HepG2 (cell line): ENCODE results near the gene PIK3CA.

Experiments
- BRCA1 ChIP-seq: sonication (generic); formaldehyde crosslinking; IDR thresholded peaks from 2 replicates; pipeline ENCODE4 v1.4.0; 2020; ENCODE audit warnings: missing genetic modification reagents
- CBFB ChIP-seq: sonication (generic); formaldehyde crosslinking; IDR thresholded peaks from 2 replicates; pipeline ENCODE4 v1.4.0; 2020; ENCODE audit warnings: missing genetic modification reagents
- CBX2 ChIP-seq, 2 experiments: fragments of 200-600 bp in 1 of 2; sonication (generic); formaldehyde crosslinking in 1 of 2; IDR thresholded peaks; 2 replicates each; pipeline versions ENCODE4 v1.7.0 to v1.8.1; 2018 to 2022; ENCODE audit warnings: low read depth in 2 of 2, low read length in 1 of 2, mild to moderate bottlenecking in 1 of 2, missing genetic modification reagents in 1 of 2
- CTCF ChIP-seq: sonication (generic); formaldehyde crosslinking; IDR thresholded peaks from 2 replicates; pipeline ENCODE4 v1.5.0; 2020; ENCODE audit warnings: mild to moderate bottlenecking, missing genetic modification reagents, moderate library complexity
- SUZ12 ChIP-seq: fragments of 150-350 bp; IDR thresholded peaks from 2 replicates; pipeline ENCODE4 v1.6.1; 2014; ENCODE audit warnings: low read depth, low read length
- ZNF20 ChIP-seq: sonication (generic); formaldehyde crosslinking; IDR thresholded peaks from 2 replicates; pipeline ENCODE4 v1.4.0; 2020; ENCODE audit warnings: mild to moderate bottlenecking, moderate library complexity, missing genetic modification reagents
- ZNF224 ChIP-seq: sonication (generic); formaldehyde crosslinking; IDR thresholded peaks from 2 replicates; pipeline ENCODE4 v1.5.0; 2020; ENCODE audit warnings: mild to moderate bottlenecking, missing genetic modification reagents
- ZNF441 ChIP-seq: sonication (generic); formaldehyde crosslinking; IDR thresholded peaks from 2 replicates; pipeline ENCODE4 v1.7.0; 2021; ENCODE audit warnings: missing genetic modification reagents, borderline replicate concordance

GRCh38 chr3:179268400-179269051, 120.4 kb downstream of the PIK3CA start:
- no peak for TF ChIP-seq CTCF
- no peak for TF ChIP-seq CBFB (CRISPR knock-in tag)
- TF ChIP-seq ZNF224 (CRISPR knock-in tag) = no peak
- no peak for TF ChIP-seq CBX2 (IDR thresholded peaks at IDR 0.05; ENCODE audit: low read depth, low read length)
- no peak for TF ChIP-seq CBX2 (CRISPR knock-in tag; IDR thresholded peaks at IDR 0.05; ENCODE audit: low read depth)
- TF ChIP-seq BRCA1 (CRISPR knock-in tag) = no peak
- TF ChIP-seq SUZ12 = no peak
- TF ChIP-seq ZNF441 = no peak
- TF ChIP-seq ZNF20 = no peak
